ENCODE results near the gene SLC38A1. TPM values are rescaled to one million over a fixed set of nuclear protein-coding genes. Genes with fewer than 3 reads are reported as not detected.
"Not testable (repeated sequence)": the region's sequence is repeated elsewhere in the genome, so short reads cannot be mapped to it uniquely, and the experiment has no call there.

Gene SLC38A1
- total RNA-seq, 1 donor from 2014 or later: 314 TPM

GRCh38 chr12:46256942-46257341 is 11.9 kb downstream of the SLC38A1 start:
- peaks cover 55% of the 10 kb centered on the region for H3K4me1 Mint-ChIP-seq
- H3K36me3 Mint-ChIP-seq (ENCODE audit: low read depth): peaks cover 62% of the 10 kb centered on the region
- no peaks in the 10 kb centered on the region for H3K27me3 Mint-ChIP-seq
- no peak for ATAC-seq (ENCODE audit: low read depth)
- H3K4me3 Mint-ChIP-seq: peak overlapping the region; percentile 15
- ChIA-PET CTCF (interaction anchor here (1.2 kb wide), 1 partner anchor 46 kb away, joined by 3 read pairs; no protein-coding TSS in a partner anchor), POLR2A (interaction anchor here (0.6 to 2.6 kb wide), 3 partner anchors 13 to 65 kb away, joined by 3 to 12 read pairs (median 3); partner anchors contain the start of gene SLC38A1)
- no peak for DNase-seq
- H3K9me3 Mint-ChIP-seq: no peaks in the 10 kb centered on the region
- TF ChIP-seq CTCF (IDR thresholded peaks at IDR 0.05): no peak
- intact Hi-C loops (cut with micrococcal nuclease): no loop called here
- peak overlapping the region; percentile 25 for H3K27ac Mint-ChIP-seq

GRCh38 chr12:46253544-46254162 is 15.2 kb downstream of the SLC38A1 start:
- ATAC-seq (ENCODE audit: low read depth) (no peak), DNase-seq (no peak)
- Mint-ChIP-seq H3K9me3 (no peaks in the 10 kb centered on the region), H3K27me3 (no peaks in the 10 kb centered on the region), H3K36me3 (ENCODE audit: low read depth) (peaks cover 88% of the 10 kb centered on the region), H3K4me1 (peaks cover 78% of the 10 kb centered on the region), H3K27ac (no peak overlapping the region), H3K4me3 (no peak overlapping the region)
- intact Hi-C loops (cut with micrococcal nuclease): no loop called here
- CTCF ChIA-PET: no interaction called here
- no peak for TF ChIP-seq CTCF (IDR thresholded peaks at IDR 0.05)
- POLR2A ChIA-PET: no interaction called here

- Mint-ChIP-seq H3K9me3 (peaks cover 13% of the 10 kb centered on the region), H3K4me1 (peaks cover 81% of the 10 kb centered on the region), H3K36me3 (ENCODE audit: low read depth) (peaks cover 91% of the 10 kb centered on the region)
- H3K27ac Mint-ChIP-seq; DNase-seq; CTCF ChIA-PET; intact Hi-C loops (cut with micrococcal nuclease); H3K27me3 Mint-ChIP-seq; POLR2A ChIA-PET; H3K4me3 Mint-ChIP-seq; ATAC-seq (ENCODE audit: low read depth): not testable (repeated sequence)
These were observed 16.8 kb downstream of the SLC38A1 start for GRCh38 chr12:46251994-46252393.

DNA sequence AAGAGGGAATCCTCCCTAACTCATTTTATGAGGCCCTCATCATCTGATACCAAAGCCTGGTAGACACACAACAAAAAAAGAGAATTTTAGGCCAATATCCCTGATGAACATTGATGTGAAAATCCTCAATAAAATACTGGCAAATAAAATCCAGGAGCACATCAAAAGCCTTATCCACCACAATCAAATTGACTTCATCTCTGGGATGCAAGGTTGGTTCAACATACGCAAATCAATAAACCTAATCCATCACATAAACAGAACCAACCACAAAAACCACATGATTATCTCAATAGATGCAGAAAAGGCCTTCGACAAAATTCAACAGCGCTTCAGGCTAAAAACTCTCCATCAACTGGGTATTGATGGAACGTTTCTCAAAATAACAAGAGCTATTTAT is 18.9 kb downstream of the SLC38A1 start:
- intact Hi-C loops (cut with micrococcal nuclease): loop anchor here (1.0 kb wide), 1 partner anchor 8 kb away; no protein-coding TSS in a partner anchor
- H3K27ac Mint-ChIP-seq; ATAC-seq (ENCODE audit: low read depth); CTCF ChIA-PET; POLR2A ChIA-PET; DNase-seq; H3K27me3 Mint-ChIP-seq: not testable (repeated sequence)
- peak overlapping the region; percentile 19 for H3K4me3 Mint-ChIP-seq
- H3K9me3 Mint-ChIP-seq: peaks cover 15% of the 10 kb centered on the region
- H3K4me1 Mint-ChIP-seq: peaks cover 86% of the 10 kb centered on the region
- peaks cover 97% of the 10 kb centered on the region for H3K36me3 Mint-ChIP-seq (ENCODE audit: low read depth)

DNA sequence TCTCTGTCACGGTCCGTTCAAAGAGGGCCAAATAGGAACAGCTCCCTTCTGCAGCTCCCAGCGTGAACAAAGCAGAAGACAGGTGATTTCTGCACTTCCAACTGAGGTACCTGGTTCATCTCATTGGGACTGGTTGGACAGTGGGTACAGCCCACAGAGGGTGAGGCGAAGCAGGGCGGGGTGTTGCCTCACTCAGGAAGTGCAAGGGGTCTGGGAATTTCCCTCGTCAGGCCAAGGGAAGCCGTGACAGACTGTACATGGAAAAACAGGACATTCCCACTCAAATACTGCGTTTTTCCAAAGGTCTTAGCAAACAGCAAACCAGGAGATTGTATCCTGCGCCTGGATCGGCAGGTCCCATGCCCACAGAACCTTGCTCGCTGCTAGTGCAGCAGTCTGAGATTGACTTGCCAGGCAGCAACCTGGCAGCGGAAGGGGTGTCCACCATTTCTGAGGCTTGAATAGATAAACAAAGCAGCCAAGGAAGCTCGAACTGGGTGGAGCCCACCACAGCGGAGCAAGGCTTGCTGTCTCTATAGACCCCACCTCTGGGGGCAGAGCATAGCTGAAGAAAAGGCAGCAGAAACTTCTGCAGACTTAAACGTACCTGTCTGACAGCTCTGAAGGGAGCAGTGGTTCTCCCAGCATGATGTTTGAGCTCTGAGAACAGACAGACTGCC is 22.7 kb downstream of the SLC38A1 start:
- no peak for DNase-seq
- CTCF ChIA-PET: no interaction called here
- Mint-ChIP-seq H3K4me1 (peaks cover 90% of the 10 kb centered on the region), H3K27ac (peak overlapping the region; percentile 61), H3K4me3 (peak overlapping the region; percentile 46), H3K9me3 (peaks cover 15% of the 10 kb centered on the region), H3K36me3 (ENCODE audit: low read depth) (peaks cover 97% of the 10 kb centered on the region), H3K27me3 (no peaks in the 10 kb centered on the region)
- intact Hi-C loops (cut with micrococcal nuclease): no loop called here
- TF ChIP-seq CTCF (IDR thresholded peaks at IDR 0.05): no peak
- ATAC-seq (ENCODE audit: low read depth): no peak
- POLR2A ChIA-PET: interaction anchor here (1.4 kb wide), 1 partner anchor 28 kb away, joined by 4 read pairs; no protein-coding TSS in a partner anchor

DNA sequence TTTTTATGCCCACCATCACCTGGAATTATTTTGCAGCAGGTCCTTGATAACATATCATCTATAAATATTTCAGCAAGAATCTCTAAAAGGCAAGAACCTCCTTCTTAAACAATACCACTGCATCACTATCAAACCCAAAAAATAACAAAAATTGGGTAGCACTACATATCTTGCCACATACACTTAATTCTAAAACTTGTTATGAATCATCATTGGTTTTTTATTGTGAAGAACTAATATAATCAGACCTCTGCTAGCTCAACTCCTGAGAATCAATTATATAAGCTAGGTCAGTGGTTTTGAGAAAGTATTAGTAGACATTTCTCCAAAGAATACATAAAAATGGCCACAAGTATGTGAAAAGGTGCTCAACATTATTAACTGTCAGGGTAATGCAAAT is 23.8 kb downstream of the SLC38A1 start:
- DNase-seq (no peak), ATAC-seq (ENCODE audit: low read depth) (no peak)
- POLR2A ChIA-PET: interaction anchor here (1.1 kb wide), 1 partner anchor 21 kb away, joined by 3 read pairs; no protein-coding TSS in a partner anchor
- CTCF ChIA-PET: no interaction called here
- no peak overlapping the region for H3K4me3 Mint-ChIP-seq
- H3K4me1 Mint-ChIP-seq: peaks cover 88% of the 10 kb centered on the region
- intact Hi-C loops (cut with micrococcal nuclease): loop anchor here (1.0 kb wide), 1 partner anchor 20 kb away; no protein-coding TSS in a partner anchor
- H3K9me3 Mint-ChIP-seq: peaks cover 15% of the 10 kb centered on the region
- H3K27me3 Mint-ChIP-seq: no peaks in the 10 kb centered on the region
- H3K27ac Mint-ChIP-seq: peak overlapping the region; percentile 35
- no peak for TF ChIP-seq CTCF (IDR thresholded peaks at IDR 0.05)
- H3K36me3 Mint-ChIP-seq (ENCODE audit: low read depth): peaks cover 97% of the 10 kb centered on the region
